GM19455 (cell line): ENCODE measurements around the gene RAD21L1.

ENCODE experiments used
- ATAC-seq: cut with Tn5 transposase; IDR thresholded peaks from one replicate; pipeline ENCODE4 v1.9.1; 2021; ENCODE audit not compliant: unreplicated experiment

The RAD21L1 gene

DNA sequence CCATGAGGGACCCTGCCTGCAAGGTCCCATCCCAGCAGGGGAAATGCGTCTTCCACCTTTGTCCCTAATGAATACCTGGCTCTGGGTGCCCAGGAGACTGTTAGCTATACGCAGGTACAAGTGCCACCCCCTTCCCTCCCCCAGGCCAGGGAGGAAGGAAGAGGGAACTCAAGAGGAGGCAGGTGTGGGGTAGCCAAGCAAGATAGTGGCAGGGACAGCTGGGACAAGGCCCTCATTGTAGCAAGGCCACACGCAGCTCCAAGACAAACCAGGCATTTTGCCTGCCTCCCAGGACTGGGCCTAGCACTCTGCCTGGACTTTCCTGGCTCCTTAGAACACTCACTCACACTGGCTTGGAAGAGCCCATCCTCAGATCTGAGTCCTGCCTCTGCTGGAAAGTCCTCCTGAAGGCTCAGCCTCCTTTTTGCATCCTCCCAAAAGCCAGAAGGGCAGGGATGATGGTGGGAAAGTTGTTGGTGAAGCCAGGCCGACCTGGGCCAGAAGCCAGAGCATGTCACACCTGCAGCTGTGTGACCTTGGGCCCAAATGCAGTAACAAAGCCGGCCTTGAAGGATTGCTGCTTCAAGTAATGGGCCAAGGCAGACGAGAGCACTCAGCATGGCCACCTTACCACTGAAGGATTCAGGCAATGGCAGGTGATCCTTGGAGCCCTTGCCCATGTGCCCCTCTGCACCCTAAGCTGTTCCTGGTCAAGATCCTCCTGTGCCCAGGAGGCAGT lies 68.0 kb downstream of the RAD21L1 start:
- ATAC-seq = no peak

DNA sequence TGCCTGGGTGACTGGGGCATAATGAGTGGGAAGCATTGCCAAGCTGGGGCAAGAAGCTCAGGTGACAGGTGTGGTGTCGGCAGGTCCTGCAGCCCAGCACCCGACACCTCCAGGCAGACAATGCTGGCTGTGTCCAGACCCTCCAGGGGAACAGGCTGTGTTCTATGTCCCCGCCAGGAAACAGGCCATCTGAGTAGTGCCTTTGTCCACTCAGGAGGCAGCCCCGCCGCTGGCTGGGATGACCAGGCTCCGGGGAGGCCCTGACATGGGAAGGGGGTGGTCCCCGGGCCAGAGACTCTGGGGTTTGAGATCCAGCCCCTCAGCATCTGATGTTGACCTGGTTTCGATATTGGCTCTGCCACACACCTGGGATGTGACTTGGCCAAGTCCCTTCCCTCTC lies 68.7 kb downstream of the RAD21L1 start:
- ATAC-seq = no peak

DNA sequence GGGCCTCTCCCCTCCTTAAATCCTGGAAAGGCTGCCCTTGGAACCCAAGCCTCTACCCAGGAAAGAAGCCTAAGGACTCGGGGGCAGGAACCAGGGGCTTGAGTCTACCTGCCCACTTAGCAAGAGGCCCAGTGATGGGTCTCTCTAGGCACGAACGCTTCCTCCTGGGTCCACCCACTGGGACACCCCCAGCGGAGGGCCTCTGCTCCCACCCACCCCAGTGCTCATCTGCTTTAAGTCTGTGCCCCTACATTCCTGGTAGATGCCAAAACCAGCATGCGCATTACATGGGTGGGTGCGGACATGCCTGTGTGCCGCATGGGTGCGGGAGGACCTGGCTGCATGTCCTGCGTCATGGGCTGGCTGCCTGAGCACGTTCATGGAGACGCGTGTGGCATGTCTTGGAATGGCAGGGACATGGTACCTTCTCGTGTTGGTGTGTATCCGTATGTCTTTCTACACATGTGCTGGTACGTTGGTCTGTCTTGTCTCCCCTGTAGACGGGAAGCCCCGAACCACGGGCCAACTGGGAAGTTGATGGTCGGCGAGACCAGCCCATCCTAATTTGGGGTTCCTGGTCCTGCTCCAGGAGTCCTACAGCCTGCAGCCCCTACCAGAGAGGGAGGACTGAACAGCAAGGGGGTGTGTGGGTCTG lies 69.6 kb downstream of the RAD21L1 start:
- no peak for ATAC-seq

DNA sequence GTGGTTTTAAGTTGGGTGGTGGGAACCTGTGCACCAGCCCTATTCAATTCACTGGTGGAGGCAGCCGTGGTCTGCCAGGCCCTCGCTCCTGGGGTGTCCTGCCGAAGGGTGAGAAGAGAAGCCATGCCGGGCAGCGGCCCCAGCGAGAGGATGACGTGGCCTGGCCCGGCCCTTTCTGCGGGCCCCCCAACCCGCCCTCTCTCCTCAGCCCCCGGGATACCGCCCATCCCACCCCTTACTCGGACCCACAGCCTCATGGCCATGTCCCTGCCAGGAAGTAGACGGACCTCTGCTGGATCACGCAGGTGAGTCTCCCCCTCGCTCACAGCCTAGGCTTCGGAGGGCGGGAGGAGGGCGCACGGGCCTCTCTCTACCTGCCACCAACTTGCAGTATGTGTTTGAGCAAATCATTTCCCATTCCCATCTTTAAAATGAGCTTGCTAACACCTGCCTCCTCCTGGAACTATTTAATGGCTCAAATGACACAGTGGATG lies 70.3 kb downstream of the RAD21L1 start:
- ATAC-seq = no peak

DNA sequence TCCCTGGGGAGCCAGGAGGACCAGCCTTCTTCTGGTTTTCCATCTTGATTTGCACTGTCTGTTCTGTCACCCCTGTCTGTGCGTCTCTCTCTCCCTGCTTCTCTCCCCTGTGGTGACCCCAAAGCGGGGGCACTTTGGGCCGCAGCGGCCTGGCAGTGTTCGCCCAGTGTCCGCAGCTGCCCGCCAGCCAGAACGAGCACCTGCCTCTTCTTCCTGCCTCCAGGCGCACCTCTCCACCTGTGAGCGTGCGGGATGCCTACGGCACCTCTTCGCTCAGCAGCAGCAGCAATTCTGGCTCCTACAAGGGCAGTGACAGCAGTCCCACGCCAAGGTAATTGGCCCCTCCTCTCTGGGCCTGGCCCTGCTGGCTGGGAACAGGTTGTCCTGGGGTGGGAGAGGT lies 71.1 kb downstream of the RAD21L1 start:
- no peak for ATAC-seq

DNA sequence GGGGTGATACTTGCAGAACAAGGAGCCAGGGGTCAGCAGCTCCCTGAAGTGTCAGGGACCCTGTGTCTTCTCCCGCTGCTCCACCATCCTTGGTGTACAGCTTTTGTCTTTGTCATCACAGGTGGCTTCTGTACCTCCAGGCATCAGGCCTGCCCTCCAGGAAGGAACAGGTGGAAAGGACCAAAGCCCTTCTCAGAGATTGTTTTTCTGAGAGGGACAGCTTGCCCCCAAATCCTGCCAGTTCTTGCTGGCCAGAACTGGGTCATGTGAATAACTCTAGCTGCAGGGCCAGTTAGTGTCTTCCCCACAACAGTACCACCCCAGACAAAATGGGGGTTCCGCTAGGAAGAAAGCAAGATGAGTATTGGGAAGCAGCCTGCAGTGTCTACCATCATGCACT lies 71.6 kb downstream of the RAD21L1 start:
- no peak for ATAC-seq

DNA sequence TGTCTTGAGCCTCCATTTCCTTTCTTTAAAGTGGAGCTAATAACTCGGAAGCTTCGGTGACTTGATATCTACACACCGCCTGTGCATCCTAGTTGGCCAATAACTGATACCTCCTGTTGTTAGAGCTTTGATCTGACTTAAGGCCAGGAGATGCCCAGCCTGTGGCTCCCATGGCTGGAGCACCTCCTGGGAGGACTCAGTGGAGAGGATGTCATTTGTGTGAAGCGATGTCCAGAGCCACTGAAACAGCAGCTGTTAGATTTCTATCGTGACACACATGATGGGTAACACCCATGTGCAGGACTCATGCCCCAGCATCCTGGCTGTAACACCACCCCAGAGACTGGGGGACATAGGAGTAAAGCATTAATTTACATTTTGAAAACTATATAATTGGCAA lies 72.3 kb downstream of the RAD21L1 start:
- ATAC-seq = no peak

DNA sequence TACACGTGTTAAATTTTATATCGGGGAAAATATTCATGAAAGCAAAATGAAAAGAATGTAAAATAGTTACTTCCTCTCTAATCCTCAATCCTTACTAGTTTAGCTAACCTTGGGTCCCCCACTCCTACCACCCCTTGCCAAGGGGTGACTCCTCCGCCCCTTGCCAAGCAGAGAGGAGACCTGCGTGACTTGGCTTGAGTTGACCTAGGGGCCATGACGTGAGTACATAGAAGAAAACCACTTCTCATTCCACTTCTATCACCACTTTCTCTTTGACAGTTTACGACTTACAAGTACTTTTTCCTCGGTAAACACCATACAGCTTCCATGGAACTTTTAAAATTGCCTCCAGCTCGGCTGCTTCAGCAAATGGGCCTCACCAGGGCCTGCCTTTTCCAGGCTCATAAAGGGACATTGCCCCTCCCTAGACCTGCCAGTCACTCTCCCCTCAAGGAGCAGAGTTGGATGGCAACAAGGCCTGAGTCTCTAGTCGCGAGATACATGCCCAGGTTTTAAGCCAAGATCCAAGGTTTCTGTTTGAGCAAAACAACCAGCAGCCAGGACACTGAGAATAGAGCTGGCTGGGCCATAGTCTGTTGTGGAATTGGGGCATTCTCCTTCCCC lies 73.2 kb downstream of the RAD21L1 start:
- no peak for ATAC-seq

DNA sequence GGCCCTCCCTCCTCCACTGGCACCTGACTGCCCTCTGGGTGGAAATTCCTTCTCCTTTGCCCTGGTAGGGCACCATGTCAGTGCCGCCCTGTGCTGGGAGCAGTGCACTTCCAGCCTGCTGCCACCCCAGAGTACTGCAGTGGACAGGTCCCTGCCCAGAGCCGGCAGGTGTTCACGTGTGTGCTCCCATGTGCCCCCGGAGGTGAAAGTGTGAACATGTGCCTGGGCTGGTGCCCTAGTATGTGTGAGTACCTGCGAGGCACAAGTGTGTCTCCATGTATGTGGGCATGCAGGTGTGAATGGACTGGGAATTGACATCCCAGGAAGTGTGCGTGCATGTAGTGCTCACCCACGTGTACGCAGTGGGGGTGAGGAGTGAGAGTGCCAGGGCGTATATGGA lies 73.7 kb downstream of the RAD21L1 start:
- no peak for ATAC-seq

DNA sequence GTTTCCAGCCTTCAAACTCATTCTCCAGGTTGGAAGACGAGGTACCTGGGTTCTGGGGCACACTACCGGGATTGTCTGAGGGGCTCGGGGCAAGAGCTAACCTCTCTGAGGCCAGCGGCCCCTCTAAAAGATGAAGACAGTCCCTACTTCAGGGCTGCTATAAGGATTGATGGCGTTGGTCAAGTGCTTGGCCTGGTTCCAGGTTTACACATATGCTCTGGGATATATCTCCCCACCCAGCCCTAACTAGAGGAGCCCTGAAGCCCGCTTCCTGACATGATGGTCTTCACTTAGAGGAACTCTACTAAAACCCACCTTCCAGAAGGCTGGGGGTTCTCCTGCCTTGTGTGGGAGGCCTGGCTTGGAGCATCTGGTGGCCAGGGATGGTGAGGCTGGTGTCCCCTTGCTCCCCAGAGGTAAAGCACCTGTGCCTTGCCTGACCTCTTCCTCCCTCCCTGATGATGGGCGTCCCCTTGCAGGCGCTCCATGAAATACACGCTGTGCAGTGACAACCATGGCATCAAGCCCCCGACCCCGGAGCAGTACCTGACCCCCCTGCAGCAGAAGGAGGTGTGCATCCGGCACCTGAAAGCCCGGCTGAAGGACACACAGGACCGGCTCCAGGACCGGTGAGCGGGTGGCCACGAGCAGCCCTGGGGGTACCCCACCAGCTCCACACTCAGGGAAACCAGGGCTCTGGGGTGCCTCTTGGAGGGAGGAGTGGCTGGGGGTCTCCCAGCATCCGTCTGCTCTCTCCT lies 74.4 kb downstream of the RAD21L1 start:
- no peak for ATAC-seq

DNA sequence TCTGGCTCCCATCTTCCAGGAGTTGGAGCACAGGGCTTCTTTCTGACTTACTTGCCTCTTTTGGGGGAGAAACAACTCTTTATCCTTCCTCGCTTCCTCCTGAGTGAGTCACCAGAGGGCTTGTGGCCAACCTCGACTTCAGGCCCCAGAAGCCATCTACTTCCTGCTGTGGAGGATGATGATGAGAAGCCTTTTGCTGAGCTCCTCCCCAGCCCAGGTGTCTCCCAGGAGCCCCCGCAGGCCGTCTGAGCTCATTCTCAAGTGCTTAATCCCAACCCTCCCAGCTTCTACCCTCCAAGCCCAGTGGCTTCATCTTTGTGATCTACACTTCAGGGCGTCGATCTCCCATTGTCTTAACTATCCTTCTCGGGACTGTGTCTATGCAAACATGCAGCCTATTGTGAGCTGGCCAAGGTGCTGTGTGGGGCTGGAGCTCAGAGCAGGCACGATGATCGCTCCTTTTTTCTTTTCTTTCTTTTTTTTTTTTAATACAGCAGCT lies 75.2 kb downstream of the RAD21L1 start:
- no peak for ATAC-seq

DNA sequence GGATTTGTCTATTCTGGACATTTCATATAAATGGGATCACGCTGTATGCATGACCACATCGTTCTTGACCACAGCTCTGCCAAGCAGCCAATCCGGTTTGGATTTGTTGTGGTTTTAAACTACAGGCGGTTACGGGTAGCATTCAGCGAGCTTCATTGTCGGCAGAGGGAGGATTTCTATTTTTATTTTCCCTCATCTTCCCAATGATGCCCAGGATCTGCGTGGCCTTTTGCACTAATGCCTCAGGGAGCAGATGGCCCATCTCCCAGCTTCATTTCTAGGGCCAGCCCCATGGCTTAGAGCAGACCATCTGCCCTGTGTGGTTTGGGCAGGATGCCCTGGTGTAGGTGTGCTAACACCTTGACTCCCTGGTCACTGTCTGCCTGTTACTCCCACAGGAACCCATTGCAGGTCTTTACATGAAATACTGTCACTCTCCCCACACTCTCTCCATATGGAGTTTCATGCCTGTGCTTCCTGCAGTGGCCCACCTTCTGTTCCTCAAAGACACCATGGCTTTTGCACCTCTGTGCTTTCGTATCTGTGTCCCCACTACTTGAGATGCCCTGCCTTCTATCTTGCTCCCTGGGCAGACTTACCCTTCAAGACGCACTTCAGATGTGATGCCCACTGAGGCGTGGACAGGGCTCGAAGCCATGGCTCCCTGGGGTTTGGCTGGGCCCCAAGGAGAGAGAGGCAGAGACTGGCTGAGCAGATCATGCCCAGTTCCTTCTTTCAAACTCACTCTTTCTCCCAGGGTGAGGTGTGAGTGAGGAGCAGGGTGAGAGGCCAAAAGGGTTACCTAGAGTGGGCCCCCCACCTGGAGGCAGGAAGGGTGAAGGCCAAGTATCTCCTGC lies 77.1 kb downstream of the RAD21L1 start:
- ATAC-seq = no peak

DNA sequence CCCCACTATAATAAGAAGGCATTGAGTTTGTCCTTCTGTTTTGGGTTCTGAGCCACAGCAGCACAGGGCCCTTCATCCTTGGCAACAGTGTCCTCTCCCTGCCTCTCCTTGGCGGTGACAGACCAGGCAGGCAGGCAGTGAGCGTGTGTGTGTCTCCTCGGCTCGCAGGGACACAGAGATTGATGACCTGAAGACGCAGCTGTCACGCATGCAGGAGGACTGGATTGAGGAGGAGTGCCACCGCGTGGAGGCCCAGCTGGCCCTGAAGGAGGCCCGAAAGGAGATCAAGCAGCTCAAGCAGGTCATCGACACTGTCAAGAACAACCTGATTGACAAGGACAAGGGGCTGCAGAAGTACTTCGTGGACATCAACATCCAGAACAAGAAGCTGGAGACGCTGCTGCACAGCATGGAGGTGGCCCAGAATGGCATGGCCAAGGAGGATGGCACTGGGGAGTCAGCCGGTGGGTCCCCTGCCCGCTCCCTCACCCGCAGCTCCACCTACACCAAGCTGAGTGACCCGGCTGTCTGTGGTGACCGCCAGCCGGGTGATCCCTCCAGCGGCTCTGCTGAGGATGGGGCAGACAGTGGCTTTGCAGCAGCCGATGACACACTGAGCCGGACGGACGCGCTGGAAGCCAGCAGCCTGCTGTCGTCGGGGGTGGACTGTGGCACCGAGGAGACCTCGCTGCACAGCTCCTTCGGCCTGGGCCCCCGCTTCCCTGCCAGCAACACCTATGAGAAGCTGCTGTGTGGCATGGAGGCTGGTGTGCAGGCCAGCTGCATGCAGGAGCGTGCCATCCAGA lies 79.1 kb downstream of the RAD21L1 start:
- no peak for ATAC-seq
